Suprapubic skin (tissue), 4 donors: ENCODE data around the gene RBPJL. TPM values are rescaled to one million over a fixed set of nuclear protein-coding genes. Genes with fewer than 3 reads are reported as not detected.

Experiments
- DNase-seq, 2 donors: peaks; one replicate each; pipeline ENCODE4 v3.0.0-alpha.2; 2019; ENCODE audit warnings: low spot score in 2 of 2
- H3K27ac ChIP-seq: fragments of 200-600 bp; sonication (generic); one replicate; pipeline ENCODE4 v1.5.1; 2019
- H3K27me3 ChIP-seq: fragments of 200-600 bp; sonication (generic); one replicate; pipeline ENCODE4 v1.5.1; 2019
- H3K36me3 ChIP-seq: fragments of 200-600 bp; sonication (generic); one replicate; pipeline ENCODE4 v1.5.1; 2019
- H3K4me1 ChIP-seq: fragments of 200-600 bp; sonication (generic); one replicate; pipeline ENCODE4 v1.5.1; 2019
- H3K4me3 ChIP-seq: fragments of 200-600 bp; sonication (generic); one replicate; pipeline ENCODE4 v1.5.1; 2019; ENCODE audit warnings: mild to moderate bottlenecking
- H3K9me3 ChIP-seq: fragments of 200-600 bp; sonication (generic); one replicate; pipeline ENCODE4 v1.5.1; 2019
- CTCF ChIP-seq, 2 donors: fragments of 200-600 bp in 1 of 2; fragments of 450-650 bp in 1 of 2; sonication (generic) in 1 of 2; IDR thresholded peaks; one replicate each; pipeline ENCODE4 v1.5.1; 2016 to 2019; ENCODE audit warnings: antibody characterized with exemption in 2 of 2, mild to moderate bottlenecking in 1 of 2, moderate library complexity in 1 of 2
- EP300 ChIP-seq: sonication (generic); formaldehyde crosslinking; IDR thresholded peaks from one replicate; pipeline ENCODE4 v1.6.1; 2017; ENCODE audit warnings: antibody characterized with exemption
- POLR2A ChIP-seq, 2 donors: fragments of 450-650 bp; IDR thresholded peaks; one replicate each; pipeline ENCODE4 v1.6.1; 2017; ENCODE audit warnings: antibody characterized with exemption in 2 of 2, mild to moderate bottlenecking in 2 of 2, moderate library complexity in 2 of 2
- POLR2AphosphoS5 ChIP-seq, 3 donors: sonication (generic); formaldehyde crosslinking; IDR thresholded peaks; one replicate each; pipeline ENCODE4 v1.6.1; 2017; ENCODE audit warnings: antibody characterized with exemption in 3 of 3
- WGBS: methylation state at CpG from one replicate; pipeline ENCODE4 v1.1.5; 2018; 5-methylcytosine and 5-hydroxymethylcytosine counted together
- total RNA-seq, 4 donors: library from RNA; depleted of rRNA; stranded (reverse); fragments of >200 nt; gene quantifications; one replicate each; pipeline ENCODE4 v1.1.0, GENCODE V29; 2016

RBPJL gene
- total RNA-seq, 4 donors from 2014 or later = not detected

- DNase-seq = peak; percentile 93 to 94
- 4% methylated on average over 19 of the region's 79 CpGs for WGBS
- TF ChIP-seq EP300 (no peak), CTCF (IDR thresholded peaks at IDR 0.05) (peak; percentile 91 to 99)
- peaks cover 24% of the 10 kb centered on the region for H3K4me1 ChIP-seq
- H3K36me3 ChIP-seq = no peaks in the 10 kb centered on the region
- H3K27ac ChIP-seq = peak overlapping the region; percentile 55
- peaks cover 4% of the 10 kb centered on the region for H3K27me3 ChIP-seq
- H3K4me3 ChIP-seq = peak overlapping the region; percentile 53
- H3K9me3 ChIP-seq = no peaks in the 10 kb centered on the region
Observed at GRCh38 chr20:45293041-45294002, 13.3 kb upstream of the RBPJL start.

- TF ChIP-seq POLR2AphosphoS5 (IDR thresholded peaks at IDR 0.05) = no peak
- TF ChIP-seq EP300 = no peak
- TF ChIP-seq POLR2A (IDR thresholded peaks at IDR 0.05) = no peak
- no peak for TF ChIP-seq CTCF (IDR thresholded peaks at IDR 0.05)
- Histone ChIP-seq H3K27me3 (peaks cover 4% of the 10 kb centered on the region), H3K36me3 (no peaks in the 10 kb centered on the region), H3K4me3 (peak overlapping the region; percentile 53), H3K27ac (no peak overlapping the region), H3K4me1 (peaks cover 24% of the 10 kb centered on the region), H3K9me3 (no peaks in the 10 kb centered on the region)
- 63% methylated on average over 4 of the region's 5 CpGs for WGBS
- no peak for DNase-seq
Observed at GRCh38 chr20:45294003-45294368, 12.7 kb upstream of the RBPJL start.

GRCh38 chr20:45294659-45295058, 12.0 kb upstream of the RBPJL start:
- Histone ChIP-seq H3K4me1 (peaks cover 24% of the 10 kb centered on the region), H3K27me3 (peaks cover 4% of the 10 kb centered on the region), H3K9me3 (no peaks in the 10 kb centered on the region), H3K36me3 (no peaks in the 10 kb centered on the region), H3K27ac (no peak overlapping the region), H3K4me3 (no peak overlapping the region)
- peak in 1 of 2 donors; percentile 60 for DNase-seq
- TF ChIP-seq CTCF (IDR thresholded peaks at IDR 0.05) (no peak), POLR2A (IDR thresholded peaks at IDR 0.05) (no peak), POLR2AphosphoS5 (IDR thresholded peaks at IDR 0.05) (no peak), EP300 (no peak)
- 100% methylated on average over 1 of the region's 1 CpG for WGBS

GRCh38 chr20:45297786-45298497, 8.7 kb upstream of the RBPJL start:
- no peak overlapping the region for H3K4me3 ChIP-seq
- no peak for DNase-seq
- no peak for TF ChIP-seq EP300
- no peak for TF ChIP-seq CTCF (IDR thresholded peaks at IDR 0.05)
- H3K27me3 ChIP-seq = peaks cover 4% of the 10 kb centered on the region
- H3K4me1 ChIP-seq = peaks cover 13% of the 10 kb centered on the region
- no peak overlapping the region for H3K27ac ChIP-seq
- 94% methylated on average over 42 of the region's 52 CpGs for WGBS
- H3K9me3 ChIP-seq = no peaks in the 10 kb centered on the region
- H3K36me3 ChIP-seq = no peaks in the 10 kb centered on the region

GRCh38 chr20:45299786-45300185, 6.9 kb upstream of the RBPJL start:
- DNase-seq = no peak
- no peaks in the 10 kb centered on the region for H3K9me3 ChIP-seq
- 90% methylated on average over 6 of the region's 6 CpGs for WGBS
- no peak overlapping the region for H3K4me3 ChIP-seq
- H3K27ac ChIP-seq = no peak overlapping the region
- H3K27me3 ChIP-seq = peaks cover 9% of the 10 kb centered on the region
- H3K36me3 ChIP-seq = no peaks in the 10 kb centered on the region
- TF ChIP-seq POLR2AphosphoS5 (IDR thresholded peaks at IDR 0.05) = no peak
- TF ChIP-seq POLR2A (IDR thresholded peaks at IDR 0.05) = no peak
- no peak for TF ChIP-seq EP300
- no peak for TF ChIP-seq CTCF (IDR thresholded peaks at IDR 0.05)
- no peaks in the 10 kb centered on the region for H3K4me1 ChIP-seq
